WTC11 (cell line): ENCODE results near the gene ITPK1. TPM values are rescaled to one million over a fixed set of nuclear protein-coding genes. Genes with fewer than 3 reads are reported as not detected.

ENCODE experiments used
- ARID4B ChIP-seq: sonication (generic); formaldehyde crosslinking; IDR thresholded peaks from 2 replicates; pipeline ENCODE4 v1.8.0; 2023; ENCODE audit warnings: missing genetic modification reagents, mild to moderate bottlenecking, borderline replicate concordance
- ATF1 ChIP-seq: sonication (generic); formaldehyde crosslinking; IDR thresholded peaks from 2 replicates; pipeline ENCODE4 v1.8.1; 2023; ENCODE audit warnings: mild to moderate bottlenecking, moderate library complexity, missing genetic modification reagents
- CDX4 ChIP-seq: fragments of 250-450 bp; sonication (Bioruptor Pico); IDR thresholded peaks from 2 replicates; pipeline ENCODE4 v1.9.0; 2021; ENCODE audit warnings: moderate library complexity, mild to moderate bottlenecking, inconsistent platforms, borderline replicate concordance
- E2F1 ChIP-seq: sonication (generic); formaldehyde crosslinking; IDR thresholded peaks from 2 replicates; pipeline ENCODE4 v1.8.0; 2022; ENCODE audit warnings: mild to moderate bottlenecking, missing genetic modification reagents
- FOXK1 ChIP-seq: sonication (generic); formaldehyde crosslinking; IDR thresholded peaks from 2 replicates; pipeline ENCODE4 v1.8.0; 2022; ENCODE audit warnings: mild to moderate bottlenecking, moderate library complexity, missing genetic modification reagents
- FOXP1 ChIP-seq: sonication (generic); formaldehyde crosslinking; IDR thresholded peaks from 2 replicates; pipeline ENCODE4 v1.8.0; 2022; ENCODE audit warnings: missing genetic modification reagents, mild to moderate bottlenecking, moderate library complexity, borderline replicate concordance
- GTF2I ChIP-seq: fragments of 250-450 bp; sonication (Bioruptor Pico); conservative IDR thresholded peaks from 2 replicates; pipeline ENCODE4 v1.4.0; 2021; ENCODE audit warnings: mild to moderate bottlenecking
- HMGXB4 ChIP-seq: sonication (generic); formaldehyde crosslinking; IDR thresholded peaks from 2 replicates; pipeline ENCODE4 v1.8.1; 2023; ENCODE audit warnings: mild to moderate bottlenecking, moderate library complexity, missing genetic modification reagents
- IRF1 ChIP-seq: sonication (generic); formaldehyde crosslinking; IDR thresholded peaks from 2 replicates; pipeline ENCODE4 v1.8.0; 2023; ENCODE audit warnings: missing genetic modification reagents
- IRF2 ChIP-seq: sonication (generic); formaldehyde crosslinking; IDR thresholded peaks from 2 replicates; pipeline ENCODE4 v1.8.0; 2022; ENCODE audit warnings: low read depth, missing genetic modification reagents, borderline replicate concordance
- JUN ChIP-seq: sonication (generic); formaldehyde crosslinking; IDR thresholded peaks from 2 replicates; pipeline ENCODE4 v1.8.0; 2023; ENCODE audit warnings: mild to moderate bottlenecking, missing genetic modification reagents
- MYBL2 ChIP-seq: sonication (generic); formaldehyde crosslinking; IDR thresholded peaks from 2 replicates; pipeline ENCODE4 v1.8.1; 2023; ENCODE audit warnings: mild to moderate bottlenecking, moderate library complexity, missing genetic modification reagents
- NFATC4 ChIP-seq: fragments of 250-450 bp; sonication (Bioruptor Pico); IDR thresholded peaks from 2 replicates; pipeline ENCODE4 v1.9.0; 2021; ENCODE audit warnings: mild to moderate bottlenecking
- NFE2L1 ChIP-seq: sonication (generic); formaldehyde crosslinking; IDR thresholded peaks from 2 replicates; pipeline ENCODE4 v1.8.1; 2023; ENCODE audit warnings: missing genetic modification reagents
- NR1H2 ChIP-seq: sonication (generic); formaldehyde crosslinking; IDR thresholded peaks from 2 replicates; pipeline ENCODE4 v1.9.0; 2021; ENCODE audit warnings: mild to moderate bottlenecking, moderate library complexity, missing genetic modification reagents
- RORB ChIP-seq: fragments of 250-450 bp; sonication (Bioruptor Pico); IDR thresholded peaks from 2 replicates; pipeline ENCODE4 v1.9.0; 2021; ENCODE audit warnings: mild to moderate bottlenecking
- SMAD4 ChIP-seq: sonication (generic); formaldehyde crosslinking; IDR thresholded peaks from 2 replicates; pipeline ENCODE4 v1.8.0; 2022; ENCODE audit warnings: mild to moderate bottlenecking, missing genetic modification reagents
- TEAD4 ChIP-seq: sonication (generic); formaldehyde crosslinking; IDR thresholded peaks from 2 replicates; pipeline ENCODE4 v1.8.0; 2022; ENCODE audit warnings: mild to moderate bottlenecking, missing genetic modification reagents
- ZNF219 ChIP-seq: sonication (generic); formaldehyde crosslinking; IDR thresholded peaks from 2 replicates; pipeline ENCODE4 v1.8.0; 2023; ENCODE audit warnings: missing genetic modification reagents, mild to moderate bottlenecking, borderline replicate concordance
- ZNF263 ChIP-seq: sonication (generic); formaldehyde crosslinking; IDR thresholded peaks from 2 replicates; pipeline ENCODE4 v1.8.1; 2022; ENCODE audit warnings: low read depth, mild to moderate bottlenecking, moderate library complexity, missing genetic modification reagents
- ZNF317 ChIP-seq: sonication (generic); formaldehyde crosslinking; IDR thresholded peaks from 2 replicates; pipeline ENCODE4 v1.8.1; 2023; ENCODE audit warnings: low read depth, mild to moderate bottlenecking, moderate library complexity, missing genetic modification reagents, borderline replicate concordance
- ZNF416 ChIP-seq: fragments of 250-450 bp; sonication (Bioruptor Pico); IDR thresholded peaks from 2 replicates; pipeline ENCODE4 v1.9.0; 2021; ENCODE audit warnings: mild to moderate bottlenecking, inconsistent platforms
- ZNF512 ChIP-seq: sonication (generic); formaldehyde crosslinking; IDR thresholded peaks from 2 replicates; pipeline ENCODE4 v1.8.1; 2022; ENCODE audit warnings: missing genetic modification reagents, borderline replicate concordance
- total RNA-seq: library from RNA; stranded (reverse); gene quantifications from 3 replicates; pipeline ENCODE4 v1.2.3, GENCODE V29; 2021
- TF ChIP-seq, protein P1 (sequence below): sonication (generic); formaldehyde crosslinking; IDR thresholded peaks from 2 replicates; pipeline ENCODE4 v1.8.0; 2022; ENCODE audit warnings: mild to moderate bottlenecking, missing genetic modification reagents

Gene ITPK1
- total RNA-seq, 1 experiment from 2014 or later, result 144 TPM

DNA sequence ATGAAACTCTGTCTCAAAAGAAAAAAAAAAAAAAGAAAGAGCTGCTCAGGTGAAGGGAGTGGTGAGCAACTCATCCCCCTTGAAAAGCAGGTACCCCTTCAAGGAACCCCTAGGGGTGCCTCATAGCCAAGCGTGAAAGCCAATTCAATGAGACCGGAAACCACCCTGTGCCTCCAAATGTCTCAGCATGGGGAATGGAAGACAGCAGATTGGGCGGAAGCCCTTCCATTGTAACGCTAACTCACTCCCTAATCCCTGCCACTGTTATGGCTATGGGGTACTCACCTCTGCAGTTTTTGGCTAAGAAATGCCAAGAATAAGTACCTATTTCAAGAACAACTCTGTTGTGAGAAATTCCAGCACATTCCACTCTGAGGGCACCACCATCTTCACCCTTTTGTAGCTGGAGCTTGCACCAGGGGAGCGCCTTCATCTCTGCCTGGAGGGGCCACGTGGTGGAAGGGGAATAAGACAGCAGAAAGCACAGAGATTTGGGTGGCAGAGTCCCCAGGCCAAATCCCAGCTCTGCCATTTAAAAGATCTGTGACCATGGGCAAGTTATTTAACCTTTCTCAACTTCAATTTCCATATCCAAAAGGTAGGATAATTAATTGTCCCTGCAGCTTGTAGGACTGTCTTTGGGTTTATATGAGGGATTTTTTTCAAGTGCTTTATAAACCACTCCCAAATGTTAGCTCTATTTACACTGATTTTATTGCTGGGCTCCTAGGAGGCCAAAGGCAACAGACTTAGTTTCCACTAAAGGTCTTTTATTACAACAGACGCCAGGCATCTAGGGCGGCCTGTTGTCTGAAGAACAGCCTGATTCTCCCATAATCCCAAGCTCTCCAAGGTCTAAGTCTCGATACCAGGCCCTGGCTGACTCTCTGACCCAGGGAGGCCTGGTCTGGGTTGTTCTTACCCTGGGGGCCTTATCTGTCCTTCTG lies 63.9 kb downstream of the ITPK1 start (continued):
- TF ChIP-seq HMGXB4 (CRISPR knock-in tag), result no peak
- TF ChIP-seq JUN, result no peak
- 0 out of 2 replicates have a peak, but pooled peaks have one; percentile 61 for TF ChIP-seq NFE2L1
- TF ChIP-seq ZNF317 (CRISPR knock-in tag), result no peak
- TF ChIP-seq FOXK1 (CRISPR knock-in tag), result no peak; the same call in 1 of the 2 replicates
- no peak for TF ChIP-seq GTF2I
- TF ChIP-seq ZNF263, result no peak
- no peak for TF ChIP-seq E2F1 (CRISPR knock-in tag)
- TF ChIP-seq ZNF512 (CRISPR knock-in tag), result no peak
- no peak for TF ChIP-seq ZNF416 (CRISPR knock-in tag)
- TF ChIP-seq ZNF219 (CRISPR knock-in tag), result 0 out of 2 replicates have a peak, but pooled peaks have one; percentile 75
- no peak for TF ChIP-seq RORB (CRISPR knock-in tag)
- TF ChIP-seq, protein P1, sequence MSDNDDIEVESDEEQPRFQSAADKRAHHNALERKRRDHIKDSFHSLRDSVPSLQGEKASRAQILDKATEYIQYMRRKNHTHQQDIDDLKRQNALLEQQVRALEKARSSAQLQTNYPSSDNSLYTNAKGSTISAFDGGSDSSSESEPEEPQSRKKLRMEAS (CRISPR knock-in tag), result 0 out of 2 replicates have a peak, but pooled peaks have one; percentile 31
- TF ChIP-seq SMAD4, result no peak
- peak; percentile 48; the same call in 1 of the 2 replicates for TF ChIP-seq ARID4B
- TF ChIP-seq IRF1 (CRISPR knock-in tag), result no peak
- TF ChIP-seq NR1H2 (CRISPR knock-in tag), result no peak
- TF ChIP-seq FOXP1 (CRISPR knock-in tag), result no peak
- no peak for TF ChIP-seq CDX4 (CRISPR knock-in tag)
- no peak for TF ChIP-seq NFATC4 (CRISPR knock-in tag)
- TF ChIP-seq TEAD4 (CRISPR knock-in tag), result no peak
- TF ChIP-seq IRF2 (CRISPR knock-in tag), result no peak
- TF ChIP-seq ATF1 (CRISPR knock-in tag), result no peak
- peak; percentile 51; the same call in 1 of the 2 replicates for TF ChIP-seq MYBL2 (CRISPR knock-in tag)
